Prostate gland (tissue), 2 donors: ENCODE data around the gene JAM2. TPM values are rescaled to one million over a fixed set of nuclear protein-coding genes. Genes with fewer than 3 reads are reported as not detected.

Experiments
- DNase-seq: peaks from one replicate; pipeline ENCODE4 v3.0.0-alpha.2; 2019; ENCODE audit warnings: low spot score
- H3K27ac ChIP-seq, 2 donors: fragments of 200-600 bp; sonication (generic); 2 replicates each; pipeline ENCODE4 v1.5.1; 2017 to 2019
- H3K27me3 ChIP-seq: fragments of 200-600 bp; sonication (generic); replicated peaks from 2 replicates; pipeline ENCODE4 v1.5.1; 2019; ENCODE audit not compliant: insufficient read depth
- H3K36me3 ChIP-seq, 2 donors: fragments of 200-600 bp; sonication (generic); 1 replicate in 1 of 2; 2 replicates in 1 of 2; pipeline versions ENCODE4 v1.5.1 to v1.8.1; 2017 to 2019
- H3K4me1 ChIP-seq: fragments of 200-600 bp; sonication (generic); replicated peaks from 2 replicates; pipeline ENCODE4 v1.5.1; 2019
- H3K4me3 ChIP-seq, 2 donors: fragments of 200-600 bp; sonication (generic); 2 replicates each; pipeline ENCODE4 v1.5.1; 2017 to 2019
- H3K9me3 ChIP-seq: fragments of 200-600 bp; sonication (generic); 2 replicates; pipeline ENCODE4 v1.5.1; 2017
- POLR2A ChIP-seq: fragments of 450-650 bp; IDR thresholded peaks from one replicate; pipeline ENCODE4 v1.6.1; 2016; ENCODE audit warnings: antibody characterized with exemption, mild to moderate bottlenecking
- POLR2AphosphoS5 ChIP-seq: sonication (generic); formaldehyde crosslinking; IDR thresholded peaks from one replicate; pipeline ENCODE4 v1.6.1; 2017; ENCODE audit warnings: antibody characterized with exemption
- WGBS: methylation state at CpG from one replicate; pipeline ENCODE4 v1.1.5; 2018; 5-methylcytosine and 5-hydroxymethylcytosine counted together
- intact Hi-C: fragments of 100-400 bp; cut with DNase I; formaldehyde crosslinking; loops from one replicate; pipeline ENCODE4 v1.14.2; 2022
- total RNA-seq, 2 donors: library from RNA; depleted of rRNA; stranded (reverse); fragments of >200 nt; gene quantifications; one replicate each; pipeline ENCODE4 v1.1.0, GENCODE V29; 2016
- TF ChIP-seq, protein P1 (sequence below), 4 experiments: fragments of 200-600 bp in 2 of 4; fragments of 450-650 bp in 2 of 4; sonication (generic) in 2 of 4; IDR thresholded peaks; 1 replicate in 3 of 4; 2 replicates in 1 of 4; pipeline ENCODE4 v1.5.1; 2016 to 2019; ENCODE audit warnings: antibody characterized with exemption in 4 of 4, mild to moderate bottlenecking in 2 of 4, moderate library complexity in 2 of 4

Gene JAM2
- total RNA-seq, 2 donors from 2014 or later, result 8.2 to 66.6 TPM

DNA sequence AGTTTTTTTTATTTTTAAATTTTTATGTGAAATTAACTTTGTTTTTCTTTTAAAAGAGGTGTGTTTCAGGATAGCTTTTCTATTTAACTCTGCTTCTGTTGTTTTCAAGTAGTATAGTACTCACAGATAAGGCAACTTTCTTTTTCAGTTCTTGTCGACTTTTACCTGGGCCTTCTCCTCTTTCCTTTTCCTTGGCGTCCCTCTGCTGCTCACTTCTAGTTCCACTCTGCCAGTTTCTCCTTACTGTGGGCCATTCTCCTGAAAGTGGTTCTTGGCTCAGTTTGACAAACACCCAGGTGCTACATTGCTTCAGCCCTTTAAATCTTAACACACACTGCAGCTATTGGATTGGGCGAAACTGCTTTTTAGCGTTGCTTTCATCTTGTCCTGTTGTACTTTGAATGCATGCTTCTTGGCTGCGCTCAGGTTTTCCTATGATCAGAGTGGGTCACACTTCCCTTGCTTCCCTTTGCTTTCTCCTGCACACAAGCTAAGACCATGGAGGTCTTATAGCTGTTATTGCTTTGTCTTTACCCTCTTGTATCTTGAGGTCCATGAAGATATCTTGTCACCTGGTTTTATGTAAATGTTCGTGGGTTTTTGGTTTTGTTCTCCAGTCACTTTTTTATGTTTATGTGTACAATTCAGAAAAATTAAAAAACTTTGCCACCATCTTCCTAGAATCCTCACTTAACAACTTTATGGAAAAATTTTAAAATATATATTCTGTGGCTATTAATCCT, 117.3 kb downstream of the JAM2 start:
- no peak overlapping the region for H3K27ac ChIP-seq
- TF ChIP-seq POLR2A, result no peak
- no peak for TF ChIP-seq POLR2AphosphoS5
- TF ChIP-seq, protein P1, sequence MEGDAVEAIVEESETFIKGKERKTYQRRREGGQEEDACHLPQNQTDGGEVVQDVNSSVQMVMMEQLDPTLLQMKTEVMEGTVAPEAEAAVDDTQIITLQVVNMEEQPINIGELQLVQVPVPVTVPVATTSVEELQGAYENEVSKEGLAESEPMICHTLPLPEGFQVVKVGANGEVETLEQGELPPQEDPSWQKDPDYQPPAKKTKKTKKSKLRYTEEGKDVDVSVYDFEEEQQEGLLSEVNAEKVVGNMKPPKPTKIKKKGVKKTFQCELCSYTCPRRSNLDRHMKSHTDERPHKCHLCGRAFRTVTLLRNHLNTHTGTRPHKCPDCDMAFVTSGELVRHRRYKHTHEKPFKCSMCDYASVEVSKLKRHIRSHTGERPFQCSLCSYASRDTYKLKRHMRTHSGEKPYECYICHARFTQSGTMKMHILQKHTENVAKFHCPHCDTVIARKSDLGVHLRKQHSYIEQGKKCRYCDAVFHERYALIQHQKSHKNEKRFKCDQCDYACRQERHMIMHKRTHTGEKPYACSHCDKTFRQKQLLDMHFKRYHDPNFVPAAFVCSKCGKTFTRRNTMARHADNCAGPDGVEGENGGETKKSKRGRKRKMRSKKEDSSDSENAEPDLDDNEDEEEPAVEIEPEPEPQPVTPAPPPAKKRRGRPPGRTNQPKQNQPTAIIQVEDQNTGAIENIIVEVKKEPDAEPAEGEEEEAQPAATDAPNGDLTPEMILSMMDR (IDR thresholded peaks at IDR 0.05), result no peak
- WGBS, result 79% methylated on average over 6 of the region's 6 CpGs
- intact Hi-C loops, result no loop called here
- H3K9me3 ChIP-seq, result no peaks in the 10 kb centered on the region
- H3K4me3 ChIP-seq, result no peak overlapping the region
- H3K36me3 ChIP-seq, result no peaks in the 10 kb centered on the region
- no peak for DNase-seq
- no peaks in the 10 kb centered on the region for H3K4me1 ChIP-seq
- H3K27me3 ChIP-seq, result no peaks in the 10 kb centered on the region

- TF ChIP-seq POLR2A (no peak), POLR2AphosphoS5 (no peak)
- TF ChIP-seq, protein P1 (IDR thresholded peaks at IDR 0.05), result no peak
- H3K36me3 ChIP-seq, result no peaks in the 10 kb centered on the region
- DNase-seq, result no peak
- H3K27me3 ChIP-seq, result no peaks in the 10 kb centered on the region
- intact Hi-C loops, result no loop called here
- no peak overlapping the region for H3K27ac ChIP-seq
- no peaks in the 10 kb centered on the region for H3K4me1 ChIP-seq
- no peaks in the 10 kb centered on the region for H3K9me3 ChIP-seq
- no peak overlapping the region for H3K4me3 ChIP-seq
Observed at GRCh38 chr21:25757531-25757930, 118.5 kb downstream of the JAM2 start.

- intact Hi-C loops, result no loop called here
- WGBS, result 86% methylated on average over 1 of the region's 1 CpG
- DNase-seq, result no peak
- Histone ChIP-seq H3K36me3 (no peaks in the 10 kb centered on the region), H3K4me3 (no peak overlapping the region), H3K9me3 (no peaks in the 10 kb centered on the region), H3K27ac (no peak overlapping the region), H3K27me3 (no peaks in the 10 kb centered on the region), H3K4me1 (no peaks in the 10 kb centered on the region)
- TF ChIP-seq POLR2AphosphoS5, result no peak
- TF ChIP-seq, protein P1 (IDR thresholded peaks at IDR 0.05), result no peak
- TF ChIP-seq POLR2A, result no peak
Observed at GRCh38 chr21:25759573-25759972, 120.5 kb downstream of the JAM2 start.

GRCh38 chr21:25760061-25760460, 121.0 kb downstream of the JAM2 start:
- WGBS, result 98% methylated on average over 3 of the region's 3 CpGs

More at GRCh38 chr21:25760061-25760460, 121.0 kb downstream of the JAM2 start:
- Histone ChIP-seq H3K36me3 (no peaks in the 10 kb centered on the region), H3K27ac (no peak overlapping the region), H3K27me3 (no peaks in the 10 kb centered on the region), H3K9me3 (no peaks in the 10 kb centered on the region), H3K4me3 (no peak overlapping the region), H3K4me1 (no peaks in the 10 kb centered on the region)
- no peak for DNase-seq
- TF ChIP-seq POLR2A, result no peak
- TF ChIP-seq POLR2AphosphoS5, result no peak
- TF ChIP-seq, protein P1 (IDR thresholded peaks at IDR 0.05), result no peak
- intact Hi-C loops, result no loop called here
